Retinal pigment epithelial cell (primary cell): ENCODE data around the gene FAM107B.

Experiments
- DNase-seq: peaks from one replicate; pipeline ENCODE4 v3.0.0-alpha.2; 2010; ENCODE audit warnings: low read depth
- H3K4me3 ChIP-seq: 2 replicates; pipeline ENCODE4 v1.5.1; 2011; ENCODE audit warnings: mild to moderate bottlenecking, low read length, control low read depth, moderate library complexity
- CTCF ChIP-seq: conservative IDR thresholded peaks from 2 replicates; pipeline ENCODE4 v1.5.1; 2011; ENCODE audit warnings: low read depth, low read length, control low read depth, inconsistent platforms

Gene FAM107B

GRCh38 chr10:14540611-14541010 is 234.1 kb downstream of the FAM107B start:
- no peak overlapping the region for H3K4me3 ChIP-seq
- no peak for TF ChIP-seq CTCF
- no peak for DNase-seq

- H3K4me3 ChIP-seq = no peak overlapping the region
- DNase-seq = no peak
- no peak for TF ChIP-seq CTCF
These were observed 234.6 kb downstream of the FAM107B start for GRCh38 chr10:14540062-14540461.

GRCh38 chr10:14539176-14539575 is 235.5 kb downstream of the FAM107B start:
- no peak overlapping the region for H3K4me3 ChIP-seq
- no peak for DNase-seq
- TF ChIP-seq CTCF = no peak

- peak; percentile 65 for TF ChIP-seq CTCF
- DNase-seq = no peak
- no peak overlapping the region for H3K4me3 ChIP-seq
These were observed 238.2 kb downstream of the FAM107B start for GRCh38 chr10:14536241-14537213.

GRCh38 chr10:14535457-14536130 is 239.1 kb downstream of the FAM107B start:
- DNase-seq = no peak
- TF ChIP-seq CTCF = no peak
- no peak overlapping the region for H3K4me3 ChIP-seq

GRCh38 chr10:14534152-14534551 is 240.5 kb downstream of the FAM107B start:
- H3K4me3 ChIP-seq = no peak overlapping the region
- TF ChIP-seq CTCF = no peak
- no peak for DNase-seq
